ENCODE results near the gene FAM47E. TPM values are rescaled to one million over a fixed set of nuclear protein-coding genes. Genes with fewer than 3 reads are reported as not detected.
A peak's percentile ranks its signal among the peaks of the same experiment; 100 is the strongest.

Gene FAM47E
- total and polyA plus RNA-seq, 2 of the 13 experiments (the other 11 are each of a cell fraction or from before 2014, with no cell fraction given): 0.33 to 0.66 TPM

- TF ChIP-seq THAP9 (CRISPR knock-in tag; IDR thresholded peaks at IDR 0.05; ENCODE audit: borderline replicate concordance) (no peak), YEATS4 (CRISPR knock-in tag; IDR thresholded peaks at IDR 0.05; ENCODE audit: borderline replicate concordance) (peak; percentile 83; the same call in 1 of the 2 replicates), ZFYVE20 (CRISPR knock-in tag; IDR thresholded peaks at IDR 0.05; ENCODE audit: borderline replicate concordance, low read depth) (no peak), ZNF331 (CRISPR knock-in tag; IDR thresholded peaks at IDR 0.05) (peak; percentile 16; the same call in 1 of the 2 replicates), MAFK (conservative IDR thresholded peaks at IDR 0.05 in 1 of 2, IDR thresholded peaks at IDR 0.05 in 1 of 2; ENCODE audit: low read length in 2 of 2) (no peak), ZNF329 (CRISPR knock-in tag; IDR thresholded peaks at IDR 0.05; ENCODE audit: low read depth) (peak; percentile 85), ZNF274 (CRISPR knock-in tag; IDR thresholded peaks at IDR 0.05) (no peak; the same call in none of the 2 replicates), FOXA1 (IDR thresholded peaks at IDR 0.05) (no peak), FOXA1 (CRISPR knock-in tag; IDR thresholded peaks at IDR 0.05) (no peak), IRF9 (CRISPR knock-in tag; IDR thresholded peaks at IDR 0.05; ENCODE audit: borderline replicate concordance) (peak; percentile 34; the same call in 1 of the 2 replicates), MTF1 (CRISPR knock-in tag; IDR thresholded peaks at IDR 0.05) (no peak), ZFP36L2 (CRISPR knock-in tag; IDR thresholded peaks at IDR 0.05) (no peak), SMAD9 (CRISPR knock-in tag; IDR thresholded peaks at IDR 0.05) (no peak), TBX2 (CRISPR knock-in tag; IDR thresholded peaks at IDR 0.05; ENCODE audit: borderline replicate concordance) (peak; percentile 8; the same call in 1 of the 2 replicates), ARID2 (CRISPR knock-in tag; IDR thresholded peaks at IDR 0.05; ENCODE audit: borderline replicate concordance) (no peak), SNAPC4 (CRISPR knock-in tag; IDR thresholded peaks at IDR 0.05) (no peak)
- TF ChIP-seq, protein P1, sequence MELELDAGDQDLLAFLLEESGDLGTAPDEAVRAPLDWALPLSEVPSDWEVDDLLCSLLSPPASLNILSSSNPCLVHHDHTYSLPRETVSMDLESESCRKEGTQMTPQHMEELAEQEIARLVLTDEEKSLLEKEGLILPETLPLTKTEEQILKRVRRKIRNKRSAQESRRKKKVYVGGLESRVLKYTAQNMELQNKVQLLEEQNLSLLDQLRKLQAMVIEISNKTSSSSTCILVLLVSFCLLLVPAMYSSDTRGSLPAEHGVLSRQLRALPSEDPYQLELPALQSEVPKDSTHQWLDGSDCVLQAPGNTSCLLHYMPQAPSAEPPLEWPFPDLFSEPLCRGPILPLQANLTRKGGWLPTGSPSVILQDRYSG (CRISPR knock-in tag; IDR thresholded peaks at IDR 0.05): no peak
Observed at GRCh38 chr4:76213415-76214176, 37.9 kb upstream of the FAM47E start, which contains the start of gene SCARB2 (continued).
